H1 (cell line): ENCODE measurements around the gene RTN4IP1. TPM values are rescaled to one million over a fixed set of nuclear protein-coding genes. Genes with fewer than 3 reads are reported as not detected.

ENCODE experiments used
- CTCF ChIA-PET: fragments of 300-600 bp; sonication (Branson Sonifier 250); formaldehyde crosslinking; loops from one replicate; lab custom pipeline; 2021; ENCODE audit not compliant: partially characterized antibody; lab: Charles Lee
- POLR2A ChIA-PET: fragments of 300-600 bp; sonication (Branson Sonifier 250); formaldehyde crosslinking; loops from one replicate; lab custom pipeline; 2021; ENCODE audit warnings: inconsistent platforms; ENCODE audit not compliant: partially characterized antibody; lab: Charles Lee
- DNase-seq, 2 experiments: peaks; one replicate each; pipeline versions ENCODE4 v3.0.0 to v3.0.0-alpha.2; 2010 to 2022; ENCODE audit warnings: low spot score in 2 of 2, low read depth in 1 of 2, mixed read lengths in 1 of 2
- FAIRE-seq: peaks from 2 replicates; lab custom pipeline; 2011; peaks lifted over from hg19 to GRCh38; lab: Jason Lieb, UNC
- H2AFZ ChIP-seq: 2 replicates; pipeline ENCODE4 v1.8.1; 2012; ENCODE audit warnings: low read length, inconsistent platforms
- H2AK5ac ChIP-seq: 2 replicates; pipeline ENCODE4 v1.6.1; 2013; ENCODE audit warnings: low read depth, low read length
- H2BK120ac ChIP-seq: replicated peaks from 2 replicates; pipeline ENCODE3; 2013; ENCODE audit warnings: low read depth, low read length, inconsistent platforms
- H2BK12ac ChIP-seq: 2 replicates; pipeline ENCODE4 v1.6.1; 2013; ENCODE audit warnings: low read depth, low read length
- H2BK15ac ChIP-seq: 2 replicates; pipeline ENCODE4 v1.6.1; 2013; ENCODE audit warnings: low read length
- H2BK20ac ChIP-seq: 2 replicates; pipeline ENCODE4 v1.6.1; 2013; ENCODE audit warnings: low read length
- H2BK5ac ChIP-seq: 2 replicates; pipeline ENCODE4 v1.6.1; 2013; ENCODE audit warnings: low read depth, low read length
- H3K14ac ChIP-seq: 2 replicates; pipeline ENCODE4 v1.6.1; 2013; ENCODE audit warnings: inconsistent platforms; ENCODE audit not compliant: insufficient read length
- H3K18ac ChIP-seq: 2 replicates; pipeline ENCODE4 v1.6.1; 2013; ENCODE audit warnings: low read length; ENCODE audit errors: extremely low read depth
- H3K23ac ChIP-seq: 2 replicates; pipeline ENCODE4 v1.6.1; 2013; ENCODE audit warnings: inconsistent platforms; ENCODE audit not compliant: insufficient read length
- H3K23me2 ChIP-seq: 2 replicates; pipeline ENCODE4 v1.6.1; 2013; ENCODE audit warnings: low read depth, low read length
- H3K27ac ChIP-seq: 2 replicates; pipeline ENCODE4 v1.6.1; 2011; ENCODE audit warnings: low read depth, low read length, inconsistent platforms
- H3K27me3 ChIP-seq, 4 experiments: replicated peaks in 1 of 4; 1 replicate in 1 of 4; 2 replicates in 3 of 4; pipeline versions ENCODE4 v1.6.1 to v1.8.1; 2011 to 2013; ENCODE audit warnings: low read length in 3 of 4, mild to moderate bottlenecking in 3 of 4, inconsistent platforms in 2 of 4, mixed read lengths in 2 of 4, moderate library complexity in 1 of 4; ENCODE audit not compliant: control insufficient read depth in 3 of 4, insufficient read depth in 3 of 4; ENCODE audit errors: extremely low read depth in 1 of 4
- H3K36me3 ChIP-seq, 4 experiments: 2 replicates each; pipeline versions ENCODE4 v1.6.1 to v1.8.1; 2011 to 2013; ENCODE audit warnings: mild to moderate bottlenecking in 4 of 4, low read length in 3 of 4, moderate library complexity in 2 of 4, control low read depth in 1 of 4, inconsistent platforms in 1 of 4; ENCODE audit not compliant: insufficient read depth in 4 of 4, control insufficient read depth in 2 of 4
- H3K4ac ChIP-seq: replicated peaks from 2 replicates; pipeline ENCODE3; 2013; ENCODE audit warnings: low read length, low read depth, mixed read lengths, inconsistent platforms; ENCODE audit not compliant: insufficient read length
- H3K4me1 ChIP-seq, 4 experiments: replicated peaks in 1 of 4; 1 replicate in 1 of 4; 2 replicates in 3 of 4; pipeline versions ENCODE4 v1.6.1 to v1.8.1; 2011 to 2013; ENCODE audit warnings: low read length in 3 of 4, inconsistent platforms in 2 of 4, mixed read lengths in 1 of 4; ENCODE audit not compliant: insufficient read depth in 4 of 4, control insufficient read depth in 3 of 4
- H3K4me2 ChIP-seq, 2 experiments: 2 replicates each; pipeline versions ENCODE4 v1.6.1 to v1.8.1; 2011 to 2013; ENCODE audit warnings: low read depth in 2 of 2, low read length in 2 of 2, control low read depth in 1 of 2, inconsistent platforms in 1 of 2, mild to moderate bottlenecking in 1 of 2; ENCODE audit not compliant: insufficient read depth in 1 of 2
- H3K4me3 ChIP-seq, 4 experiments: fragments of 200-600, 300-600 bp in 1 of 4; sonication (generic), shearing (Covaris generic), sonication (Bioruptor Twin) in 1 of 4; 2 replicates each; pipeline versions ENCODE4 v1.5.1 to v1.8.1; 2011 to 2016; ENCODE audit warnings: low read length in 4 of 4, low read depth in 3 of 4, control low read depth in 2 of 4, inconsistent platforms in 2 of 4, mild to moderate bottlenecking in 2 of 4, mixed read lengths in 1 of 4, moderate library complexity in 1 of 4; ENCODE audit not compliant: insufficient read depth in 2 of 4; ENCODE audit errors: extremely low read depth in 1 of 4
- H3K56ac ChIP-seq: replicated peaks from 2 replicates; pipeline ENCODE3; 2013; ENCODE audit warnings: low read depth, mild to moderate bottlenecking, mixed read lengths, low read length, inconsistent platforms; ENCODE audit not compliant: insufficient read length
- H3K79me1 ChIP-seq: 2 replicates; pipeline ENCODE4 v1.6.1; 2013; ENCODE audit warnings: low read depth, low read length, control low read depth
- H3K79me2 ChIP-seq, 2 experiments: 2 replicates each; pipeline versions ENCODE4 v1.6.1 to v1.8.1; 2012 to 2013; ENCODE audit warnings: low read length in 2 of 2, mild to moderate bottlenecking in 2 of 2, inconsistent platforms in 1 of 2; ENCODE audit not compliant: insufficient read depth in 2 of 2, control insufficient read depth in 1 of 2
- H3K9ac ChIP-seq, 4 experiments: replicated peaks in 1 of 4; 1 replicate in 1 of 4; 2 replicates in 3 of 4; pipeline versions ENCODE4 v1.6.1 to v1.8.1; 2011 to 2013; ENCODE audit warnings: low read depth in 3 of 4, low read length in 3 of 4, control low read depth in 2 of 4, mild to moderate bottlenecking in 2 of 4, moderate library complexity in 2 of 4, inconsistent platforms in 1 of 4; ENCODE audit errors: extremely low read depth in 1 of 4
- H3K9me3 ChIP-seq, 2 experiments: 2 replicates each; pipeline versions ENCODE4 v1.6.1 to v1.8.1; 2012 to 2013; ENCODE audit warnings: mild to moderate bottlenecking in 2 of 2, moderate library complexity in 2 of 2, control low read depth in 1 of 2, inconsistent platforms in 1 of 2, low read depth in 1 of 2, low read length in 1 of 2, mixed read lengths in 1 of 2; ENCODE audit not compliant: insufficient read depth in 2 of 2
- H4K20me1 ChIP-seq, 2 experiments: replicated peaks in 1 of 2; 2 replicates each; pipeline versions ENCODE3 to v1.8.1; 2011 to 2013; ENCODE audit warnings: inconsistent platforms in 2 of 2, low read length in 2 of 2, mild to moderate bottlenecking in 1 of 2; ENCODE audit not compliant: insufficient read depth in 2 of 2, control insufficient read depth in 1 of 2
- H4K5ac ChIP-seq: 2 replicates; pipeline ENCODE4 v1.6.1; 2013; ENCODE audit warnings: low read length, low read depth, mixed read lengths, inconsistent platforms; ENCODE audit not compliant: insufficient read length
- H4K8ac ChIP-seq: 2 replicates; pipeline ENCODE4 v1.8.0; 2013; ENCODE audit warnings: mild to moderate bottlenecking, moderate library complexity, low read length, inconsistent platforms; ENCODE audit not compliant: insufficient read depth; ENCODE audit errors: extremely low read depth
- H4K91ac ChIP-seq: replicated peaks from 2 replicates; pipeline ENCODE3; 2013; ENCODE audit warnings: low read length, mixed read lengths, inconsistent platforms; ENCODE audit not compliant: insufficient read length
- ATF2 ChIP-seq: IDR thresholded peaks from 2 replicates; pipeline ENCODE4 v1.6.1; 2012; ENCODE audit warnings: low read length, inconsistent platforms
- CHD1 ChIP-seq: IDR thresholded peaks from 2 replicates; pipeline ENCODE4 v1.6.1; 2012; ENCODE audit warnings: low read depth, low read length, improper control_type of control experiment
- HDAC2 ChIP-seq, 2 experiments: fragments of 300-600 bp in 1 of 2; sonication (generic) in 1 of 2; IDR thresholded peaks; 2 replicates each; pipeline ENCODE4 v1.6.1; 2011 to 2012; ENCODE audit warnings: low read depth in 2 of 2, low read length in 2 of 2, mild to moderate bottlenecking in 2 of 2, moderate library complexity in 2 of 2, borderline replicate concordance in 1 of 2, inconsistent platforms in 1 of 2
- JUN ChIP-seq: IDR thresholded peaks from 2 replicates; pipeline ENCODE4 v1.6.1; 2011; ENCODE audit warnings: low read depth, mild to moderate bottlenecking, improper control_type of control experiment, low read length
- MAFK ChIP-seq: IDR thresholded peaks from 2 replicates; pipeline ENCODE4 v1.6.1; 2012; ENCODE audit warnings: low read depth, mild to moderate bottlenecking, improper control_type of control experiment, low read length
- POU5F1 ChIP-seq: IDR thresholded peaks from 2 replicates; pipeline ENCODE4 v1.6.1; 2011; ENCODE audit warnings: low read depth, mild to moderate bottlenecking, low read length, moderate library complexity
- SAP30 ChIP-seq: fragments of 300-600 bp; sonication (generic); IDR thresholded peaks from 2 replicates; pipeline ENCODE4 v1.7.1; 2012; ENCODE audit warnings: low read length, moderate library complexity, mild to moderate bottlenecking, inconsistent platforms; ENCODE audit not compliant: insufficient read depth, insufficient replicate concordance
- SIN3A ChIP-seq, 2 experiments: IDR thresholded peaks in 1 of 2; conservative IDR thresholded peaks in 1 of 2; 2 replicates each; pipeline ENCODE4 v1.6.1; 2011 to 2012; ENCODE audit warnings: low read length in 2 of 2, improper control_type of control experiment in 1 of 2, low read depth in 1 of 2, mild to moderate bottlenecking in 1 of 2
- SP4 ChIP-seq: IDR thresholded peaks from 2 replicates; pipeline ENCODE4 v1.6.1; 2012; ENCODE audit warnings: low read length, inconsistent platforms
- SRF ChIP-seq: IDR thresholded peaks from 2 replicates; pipeline ENCODE4 v1.6.1; 2011; ENCODE audit warnings: mild to moderate bottlenecking, low read depth, low read length, moderate library complexity
- TCF12 ChIP-seq: IDR thresholded peaks from 2 replicates; pipeline ENCODE4 v1.6.1; 2011; ENCODE audit warnings: low read depth, mild to moderate bottlenecking, low read length
- WGBS, 2 experiments: shearing (Covaris generic) in 1 of 2; methylation state at CpG; one replicate each; pipeline versions ENCODE4 v1.1.6 to v1.1.7; 2013 to 2015; ENCODE audit warnings: low lambda C conversion rate in 2 of 2, mixed read lengths in 2 of 2, inconsistent platforms in 1 of 2, low coverage in 1 of 2, missing lambda C conversion rate in 1 of 2; ENCODE audit not compliant: insufficient replicate concordance in 2 of 2, insufficient coverage in 1 of 2, insufficient read length in 1 of 2; ENCODE audit errors: extremely low coverage in 1 of 2, missing lambda C conversion rate in 1 of 2; 5-methylcytosine and 5-hydroxymethylcytosine counted together
- polyA plus RNA-seq, 7 experiments: library from polyadenylated mRNA; depleted of rRNA in 3 of 7; stranded (reverse) in 5 of 7; unstranded in 2 of 7; fragments of >200 nt in 5 of 7; fragments of 200-250 nt in 2 of 7; gene quantifications; 1 replicate in 5 of 7; 2 replicates in 1 of 7; 4 replicates in 1 of 7; pipeline versions ENCODE4 v1.2.1 to v1.2.3, GENCODE V29; 2011 to 2013; ENCODE audit warnings: missing spikeins in 2 of 7, mixed read lengths in 2 of 7
- total RNA-seq: library from RNA; stranded (reverse); fragmentation: NEBNext Ultra II Directional; extraction: Animal tissue kit (Norgen Biotek cat#: 25700); gene quantifications from 2 replicates; pipeline ENCODE4 v1.2.1, GENCODE V29; 2021
- TF ChIP-seq, protein P1 (sequence below): IDR thresholded peaks from 2 replicates; pipeline ENCODE4 v1.6.1; 2011; ENCODE audit warnings: low read depth, mild to moderate bottlenecking, low read length; ENCODE audit not compliant: insufficient read depth

Gene RTN4IP1
- total and polyA plus RNA-seq, 2 of the 8 experiments (the other 6 are each of a cell fraction or from before 2014, with no cell fraction given), result 14.6 to 19.5 TPM

DNA sequence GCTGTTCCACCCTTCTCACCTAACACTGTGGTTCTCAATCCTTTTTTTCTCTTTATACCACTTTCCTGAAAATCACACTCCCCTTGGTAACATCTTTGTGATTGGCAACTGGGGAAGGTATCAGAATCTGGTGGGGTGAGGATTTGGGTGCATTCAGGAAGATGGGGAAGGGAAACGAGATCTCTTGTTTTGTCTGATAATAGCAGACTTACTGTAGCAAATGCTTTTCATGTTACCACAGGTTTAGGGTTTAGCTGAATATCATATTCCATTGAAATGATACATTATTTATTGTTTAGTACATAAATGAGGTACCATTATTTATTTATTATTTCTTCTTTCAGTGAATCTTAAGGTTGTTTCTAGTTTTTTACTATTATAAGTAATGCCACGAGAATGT is 100.8 kb downstream of the RTN4IP1 start:
- Histone ChIP-seq H4K20me1 (no peaks in the 10 kb centered on the region), H3K56ac (no peak overlapping the region), H3K27ac (no peak overlapping the region), H3K36me3 (no peaks in the 10 kb centered on the region), H4K91ac (no peak overlapping the region), H2BK5ac (no peak overlapping the region), H2BK120ac (no peak overlapping the region), H2BK20ac (no peak overlapping the region), H3K18ac (no peak overlapping the region), H3K9me3 (no peaks in the 10 kb centered on the region), H3K9ac (no peak overlapping the region), H3K27me3 (no peaks in the 10 kb centered on the region), H4K5ac (no peak overlapping the region), H2AFZ (no peak overlapping the region), H4K8ac (no peak overlapping the region), H2AK5ac (no peak overlapping the region), H3K4me2 (no peak overlapping the region), H2BK12ac (no peak overlapping the region), H3K23ac (no peak overlapping the region), H3K79me2 (no peaks in the 10 kb centered on the region), H3K4me3 (no peak overlapping the region), H3K14ac (peak overlapping the region; percentile 31), H3K4ac (no peak overlapping the region), H3K4me1 (no peaks in the 10 kb centered on the region), H3K79me1 (no peaks in the 10 kb centered on the region), H3K23me2 (no peaks in the 10 kb centered on the region), H2BK15ac (no peak overlapping the region)
- FAIRE-seq (no peak), DNase-seq (no peak)
- POLR2A ChIA-PET, result no interaction called here
- CTCF ChIA-PET, result no interaction called here
- 92% methylated on average over 2 of the region's 2 CpGs; no CpG with 5 or more reads in 1 of the 2 experiments for WGBS, 2 experiments
- TF ChIP-seq CHD1, result no peak
- no peak for TF ChIP-seq MAFK
- TF ChIP-seq HDAC2 (IDR thresholded peaks at IDR 0.05; ENCODE audit: borderline replicate concordance in 1 of 2, low read depth in 2 of 2, low read length in 2 of 2), result no peak
- TF ChIP-seq POU5F1, result no peak
- TF ChIP-seq, protein P1, sequence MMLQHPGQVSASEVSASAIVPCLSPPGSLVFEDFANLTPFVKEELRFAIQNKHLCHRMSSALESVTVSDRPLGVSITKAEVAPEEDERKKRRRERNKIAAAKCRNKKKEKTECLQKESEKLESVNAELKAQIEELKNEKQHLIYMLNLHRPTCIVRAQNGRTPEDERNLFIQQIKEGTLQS, result no peak
- TF ChIP-seq TCF12, result no peak
- no peak for TF ChIP-seq SAP30
- no peak for TF ChIP-seq JUN
- TF ChIP-seq SIN3A (conservative IDR thresholded peaks at IDR 0.05 in 1 of 2, IDR thresholded peaks at IDR 0.05 in 1 of 2; ENCODE audit: low read depth in 1 of 2, low read length in 2 of 2), result no peak
- TF ChIP-seq SRF, result no peak
- no peak for TF ChIP-seq SP4
- TF ChIP-seq ATF2, result no peak
